Gastroesophageal sphincter (tissue), 4 donors: ENCODE results near the gene SUDS3. TPM values are rescaled to one million over a fixed set of nuclear protein-coding genes. Genes with fewer than 3 reads are reported as not detected.

Source experiments
- ATAC-seq: fragments of 150-250 bp; one replicate; pipeline ENCODE4 v1.9.1; 2016; ENCODE audit warnings: mild to moderate bottlenecking, moderate library complexity
- H3K27ac ChIP-seq, 4 donors: fragments of 200-600 bp; sonication (generic) in 3 of 4; 1 replicate in 3 of 4; 2 replicates in 1 of 4; pipeline ENCODE4 v1.5.1; 2016 to 2019
- H3K27me3 ChIP-seq: fragments of 200-600 bp; sonication (generic); one replicate; pipeline ENCODE4 v1.5.1; 2019
- H3K36me3 ChIP-seq, 2 donors: fragments of 200-600 bp; sonication (generic); one replicate each; pipeline ENCODE4 v1.5.1; 2019; ENCODE audit warnings: control low read depth in 1 of 2
- H3K4me1 ChIP-seq, 3 donors: fragments of 200-600 bp; sonication (generic); 1 replicate in 2 of 3; 2 replicates in 1 of 3; pipeline ENCODE4 v1.5.1; 2016 to 2019; ENCODE audit warnings: control low read depth in 2 of 3
- H3K4me3 ChIP-seq, 2 donors: fragments of 200-600 bp; sonication (generic); one replicate each; pipeline ENCODE4 v1.5.1; 2019; ENCODE audit warnings: mild to moderate bottlenecking in 1 of 2, moderate library complexity in 1 of 2
- H3K9me3 ChIP-seq, 3 donors: fragments of 200-600 bp; sonication (generic); one replicate each; pipeline ENCODE4 v1.5.1; 2017 to 2019; ENCODE audit warnings: control low read depth in 2 of 3
- CTCF ChIP-seq, 4 experiments: fragments of 200-600 bp in 2 of 4; fragments of 450-650 bp in 2 of 4; sonication (generic) in 1 of 4; IDR thresholded peaks; one replicate each; pipeline ENCODE4 v1.5.1; 2017 to 2019; ENCODE audit warnings: antibody characterized with exemption in 4 of 4, mild to moderate bottlenecking in 2 of 4, moderate library complexity in 2 of 4
- EP300 ChIP-seq: sonication (generic); formaldehyde crosslinking; IDR thresholded peaks from one replicate; pipeline ENCODE4 v1.6.1; 2017; ENCODE audit warnings: antibody characterized with exemption, mild to moderate bottlenecking
- POLR2A ChIP-seq, 2 donors: fragments of 450-650 bp; IDR thresholded peaks; one replicate each; pipeline ENCODE4 v1.6.1; 2017; ENCODE audit warnings: antibody characterized with exemption in 2 of 2, mild to moderate bottlenecking in 2 of 2, moderate library complexity in 1 of 2
- POLR2AphosphoS5 ChIP-seq: sonication (generic); formaldehyde crosslinking; IDR thresholded peaks from one replicate; pipeline ENCODE4 v1.6.1; 2017; ENCODE audit warnings: antibody characterized with exemption
- WGBS, 2 donors: methylation state at CpG; one replicate each; pipeline ENCODE4 v1.1.5; 2018; ENCODE audit warnings: low coverage in 1 of 2; 5-methylcytosine and 5-hydroxymethylcytosine counted together
- total RNA-seq, 4 donors: library from RNA; depleted of rRNA; stranded (reverse); fragments of >200 nt; gene quantifications; one replicate each; pipeline ENCODE4 v1.1.0, GENCODE V29; 2016

SUDS3 gene, protein sequence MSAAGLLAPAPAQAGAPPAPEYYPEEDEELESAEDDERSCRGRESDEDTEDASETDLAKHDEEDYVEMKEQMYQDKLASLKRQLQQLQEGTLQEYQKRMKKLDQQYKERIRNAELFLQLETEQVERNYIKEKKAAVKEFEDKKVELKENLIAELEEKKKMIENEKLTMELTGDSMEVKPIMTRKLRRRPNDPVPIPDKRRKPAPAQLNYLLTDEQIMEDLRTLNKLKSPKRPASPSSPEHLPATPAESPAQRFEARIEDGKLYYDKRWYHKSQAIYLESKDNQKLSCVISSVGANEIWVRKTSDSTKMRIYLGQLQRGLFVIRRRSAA
- total RNA-seq = 10 to 100 TPM; 57.2 to 65.5 (median 61.5) TPM

GRCh38 chr12:118376089-118377020 is at the start of gene SUDS3:
Gene SUDS3, plus strand, starts transcription at chr12:118376555. Its CDS starts 137 bp downstream, at chr12:118376692.
- Histone ChIP-seq H3K27ac (peak within 1 kb of the TSS; percentile 70 to 97 (median 93)), H3K9me3 (no peaks in the 10 kb centered on the region), H3K27me3 (no peaks in the 10 kb centered on the region), H3K4me3 (peak within 1 kb of the TSS; percentile 81 to 99), H3K4me1 (peaks cover 0 to 61% (median 7%) of the 10 kb centered on the region in 3 donors), H3K36me3 (peaks cover 0 to 28% of the 10 kb centered on the region in 2 donors)
- ATAC-seq = peak; percentile 48
- TF ChIP-seq POLR2AphosphoS5 (peak; percentile 56), CTCF (IDR thresholded peaks at IDR 0.05) (peak; percentile 89 to 99 (median 98)), EP300 (no peak), POLR2A (IDR thresholded peaks at IDR 0.05) (peak in 1 of 2 donors; percentile 41)
- 0% methylated on average over 1 of the region's 102 CpGs; no CpG with 5 or more reads in 1 of the 2 donors for WGBS, 2 donors

- Histone ChIP-seq H3K4me1 (peaks cover 0 to 23% (median 0%) of the 10 kb centered on the region in 3 donors), H3K27ac (no peak overlapping the region), H3K9me3 (no peaks in the 10 kb centered on the region), H3K4me3 (no peak overlapping the region), H3K36me3 (no peaks in the 10 kb centered on the region), H3K27me3 (no peaks in the 10 kb centered on the region)
- no peak for TF ChIP-seq EP300
- TF ChIP-seq POLR2AphosphoS5 = no peak
- TF ChIP-seq POLR2A (IDR thresholded peaks at IDR 0.05) = no peak
- TF ChIP-seq CTCF (IDR thresholded peaks at IDR 0.05) = no peak
- ATAC-seq = no peak
These were observed 49.4 kb upstream of the SUDS3 start for GRCh38 chr12:118326991-118327390.

- Histone ChIP-seq H3K36me3 (no peaks in the 10 kb centered on the region), H3K27me3 (no peaks in the 10 kb centered on the region), H3K27ac (no peak overlapping the region), H3K4me1 (peaks cover 0 to 23% (median 0%) of the 10 kb centered on the region in 3 donors), H3K4me3 (no peak overlapping the region), H3K9me3 (no peaks in the 10 kb centered on the region)
- no peak for ATAC-seq
- TF ChIP-seq CTCF (IDR thresholded peaks at IDR 0.05) = no peak
- TF ChIP-seq EP300 = no peak
- no peak for TF ChIP-seq POLR2A (IDR thresholded peaks at IDR 0.05)
- no peak for TF ChIP-seq POLR2AphosphoS5
These were observed 49.0 kb upstream of the SUDS3 start for GRCh38 chr12:118327391-118327790.

DNA sequence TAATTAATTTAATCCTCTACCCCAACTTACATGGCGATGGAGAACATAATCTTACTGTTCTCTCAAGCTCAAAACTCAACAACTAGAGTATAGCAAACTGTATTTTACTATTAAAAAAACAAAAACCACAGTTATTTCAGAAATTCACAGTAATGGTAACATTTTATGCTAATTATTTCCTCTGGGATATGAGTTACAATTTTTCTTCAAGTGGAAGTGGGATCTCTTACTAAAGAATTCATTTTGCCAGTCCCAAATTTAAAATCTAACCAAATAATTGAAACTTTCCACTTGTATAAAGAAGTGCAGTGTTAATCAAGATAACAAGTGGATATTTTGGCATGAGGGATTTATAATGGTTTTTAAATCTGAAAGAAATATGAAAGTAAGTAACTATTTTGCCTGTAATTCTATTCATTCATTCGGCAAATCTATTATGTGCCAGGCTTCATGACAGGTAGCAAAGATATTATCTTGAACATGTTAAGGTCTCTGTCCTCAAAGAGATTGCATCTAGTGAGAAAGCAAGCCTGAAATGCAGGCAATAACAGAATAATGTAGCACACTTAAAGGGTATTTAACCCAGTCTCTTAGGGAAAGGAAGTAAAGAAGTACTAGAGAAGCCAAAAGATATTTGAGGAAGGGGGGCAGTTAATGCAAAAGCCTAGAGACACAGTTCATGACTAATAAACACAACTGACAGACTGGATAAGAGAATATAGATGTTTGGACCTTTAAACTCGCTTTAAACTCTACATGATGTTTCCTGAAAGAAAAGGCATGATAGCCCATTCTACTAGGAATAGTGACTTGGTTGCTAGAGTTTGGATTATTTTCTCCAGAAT is 47.6 kb upstream of the SUDS3 start:
- Histone ChIP-seq H3K4me1 (peaks cover 0 to 23% (median 0%) of the 10 kb centered on the region in 3 donors), H3K4me3 (no peak overlapping the region), H3K27ac (no peak overlapping the region), H3K9me3 (no peaks in the 10 kb centered on the region), H3K36me3 (no peaks in the 10 kb centered on the region), H3K27me3 (no peaks in the 10 kb centered on the region)
- TF ChIP-seq EP300 (no peak), POLR2A (IDR thresholded peaks at IDR 0.05) (no peak), CTCF (IDR thresholded peaks at IDR 0.05) (no peak), POLR2AphosphoS5 (no peak)
- WGBS, 2 donors = 71 to 80% methylated on average over 3 of the region's 3 CpGs
- no peak for ATAC-seq
